Measurements from ENCODE around the gene AKR7A3. TPM values are rescaled to one million over a fixed set of nuclear protein-coding genes. Genes with fewer than 3 reads are reported as not detected.

The AKR7A3 gene
- total and polyA plus RNA-seq, 9 of the 15 experiments (the other 6 are each of a cell fraction or from before 2014, with no cell fraction given), result 0.04 to 1.5 (median 0.44) TPM; not detected in 1

DNA sequence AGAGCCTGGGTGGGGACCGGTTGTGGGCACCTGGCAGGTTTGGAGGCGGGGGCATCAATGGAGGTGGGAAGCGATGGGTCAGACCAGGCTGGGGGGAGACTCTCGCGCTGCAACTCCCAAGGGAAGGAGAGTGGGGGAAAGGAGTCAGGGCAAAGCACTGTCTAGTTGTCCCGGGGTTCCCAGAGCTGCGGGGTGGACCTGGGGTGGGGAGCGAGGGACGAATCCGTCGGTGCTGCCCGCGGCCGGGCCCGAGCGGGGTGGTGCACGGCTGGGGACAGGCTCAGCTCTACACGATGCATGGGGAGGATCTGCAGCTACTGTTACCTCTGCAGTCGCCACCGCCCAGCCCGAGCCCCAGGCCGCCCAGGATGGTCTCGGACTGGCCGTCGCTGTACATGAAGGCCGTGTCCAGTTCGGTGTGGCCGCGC is 22.9 kb upstream of the AKR7A3 start (continued):
- TF ChIP-seq, protein P1, sequence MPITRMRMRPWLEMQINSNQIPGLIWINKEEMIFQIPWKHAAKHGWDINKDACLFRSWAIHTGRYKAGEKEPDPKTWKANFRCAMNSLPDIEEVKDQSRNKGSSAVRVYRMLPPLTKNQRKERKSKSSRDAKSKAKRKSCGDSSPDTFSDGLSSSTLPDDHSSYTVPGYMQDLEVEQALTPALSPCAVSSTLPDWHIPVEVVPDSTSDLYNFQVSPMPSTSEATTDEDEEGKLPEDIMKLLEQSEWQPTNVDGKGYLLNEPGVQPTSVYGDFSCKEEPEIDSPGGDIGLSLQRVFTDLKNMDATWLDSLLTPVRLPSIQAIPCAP (CRISPR knock-in tag; IDR thresholded peaks at IDR 0.05; ENCODE audit: borderline replicate concordance), result no peak
- no peak for TF ChIP-seq ZNF79 (CRISPR knock-in tag; IDR thresholded peaks at IDR 0.05; ENCODE audit: low read depth)
- no peak for TF ChIP-seq DACH1 (IDR thresholded peaks at IDR 0.05; ENCODE audit: partially characterized antibody)
- no peak for TF ChIP-seq HDAC3 (IDR thresholded peaks at IDR 0.05; ENCODE audit: borderline replicate concordance, partially characterized antibody)
- no peak for TF ChIP-seq HDAC1 (IDR thresholded peaks at IDR 0.05)
- TF ChIP-seq PCBP1 (IDR thresholded peaks at IDR 0.05; ENCODE audit: low read depth, low read length, poor library complexity, severe bottlenecking), result no peak
- TF ChIP-seq KLF1 (tag; IDR thresholded peaks at IDR 0.05), result no peak; the same call in 1 of the 2 replicates
- TF ChIP-seq SP1 (CRISPR knock-in tag; IDR thresholded peaks at IDR 0.05), result no peak
- no peak for TF ChIP-seq BRF1 (IDR thresholded peaks at IDR 0.05; ENCODE audit: borderline replicate concordance, extremely low read depth, insufficient read length)
- no peak for TF ChIP-seq JUN (IDR thresholded peaks at IDR 0.05; ENCODE audit: borderline replicate concordance, low read depth, low read length)
- TF ChIP-seq JUN (CRISPR knock-in tag; IDR thresholded peaks at IDR 0.05; ENCODE audit: borderline replicate concordance), result no peak
- no peak for TF ChIP-seq ZNF41 (CRISPR knock-in tag; conservative IDR thresholded peaks at IDR 0.05)
- TF ChIP-seq ZFP36 (IDR thresholded peaks at IDR 0.05; ENCODE audit: low read depth, low read length, partially characterized antibody), result no peak
- TF ChIP-seq RB1 (IDR thresholded peaks at IDR 0.05; ENCODE audit: low read depth), result no peak
- peak; percentile 27 for TF ChIP-seq CHD1 (IDR thresholded peaks at IDR 0.05; ENCODE audit: low read length)
- TF ChIP-seq ZNF780A (CRISPR knock-in tag; IDR thresholded peaks at IDR 0.05), result no peak
- TF ChIP-seq, protein P2, sequence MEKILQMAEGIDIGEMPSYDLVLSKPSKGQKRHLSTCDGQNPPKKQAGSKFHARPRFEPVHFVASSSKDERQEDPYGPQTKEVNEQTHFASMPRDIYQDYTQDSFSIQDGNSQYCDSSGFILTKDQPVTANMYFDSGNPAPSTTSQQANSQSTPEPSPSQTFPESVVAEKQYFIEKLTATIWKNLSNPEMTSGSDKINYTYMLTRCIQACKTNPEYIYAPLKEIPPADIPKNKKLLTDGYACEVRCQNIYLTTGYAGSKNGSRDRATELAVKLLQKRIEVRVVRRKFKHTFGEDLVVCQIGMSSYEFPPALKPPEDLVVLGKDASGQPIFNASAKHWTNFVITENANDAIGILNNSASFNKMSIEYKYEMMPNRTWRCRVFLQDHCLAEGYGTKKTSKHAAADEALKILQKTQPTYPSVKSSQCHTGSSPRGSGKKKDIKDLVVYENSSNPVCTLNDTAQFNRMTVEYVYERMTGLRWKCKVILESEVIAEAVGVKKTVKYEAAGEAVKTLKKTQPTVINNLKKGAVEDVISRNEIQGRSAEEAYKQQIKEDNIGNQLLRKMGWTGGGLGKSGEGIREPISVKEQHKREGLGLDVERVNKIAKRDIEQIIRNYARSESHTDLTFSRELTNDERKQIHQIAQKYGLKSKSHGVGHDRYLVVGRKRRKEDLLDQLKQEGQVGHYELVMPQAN (IDR thresholded peaks at IDR 0.05; ENCODE audit: borderline replicate concordance), result peak; percentile 30; the same call in 1 of the 2 replicates
- TF ChIP-seq, protein P3, sequence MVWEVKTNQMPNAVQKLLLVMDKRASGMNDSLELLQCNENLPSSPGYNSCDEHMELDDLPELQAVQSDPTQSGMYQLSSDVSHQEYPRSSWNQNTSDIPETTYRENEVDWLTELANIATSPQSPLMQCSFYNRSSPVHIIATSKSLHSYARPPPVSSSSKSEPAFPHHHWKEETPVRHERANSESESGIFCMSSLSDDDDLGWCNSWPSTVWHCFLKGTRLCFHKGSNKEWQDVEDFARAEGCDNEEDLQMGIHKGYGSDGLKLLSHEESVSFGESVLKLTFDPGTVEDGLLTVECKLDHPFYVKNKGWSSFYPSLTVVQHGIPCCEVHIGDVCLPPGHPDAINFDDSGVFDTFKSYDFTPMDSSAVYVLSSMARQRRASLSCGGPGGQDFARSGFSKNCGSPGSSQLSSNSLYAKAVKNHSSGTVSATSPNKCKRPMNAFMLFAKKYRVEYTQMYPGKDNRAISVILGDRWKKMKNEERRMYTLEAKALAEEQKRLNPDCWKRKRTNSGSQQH (CRISPR knock-in tag; IDR thresholded peaks at IDR 0.05), result peak; percentile 55; the same call in 1 of the 2 replicates
- no peak for TF ChIP-seq POLR2AphosphoS5 (IDR thresholded peaks at IDR 0.05; ENCODE audit: control insufficient read depth, insufficient read depth, low read depth, low read length)
- no peak for TF ChIP-seq ASH1L (IDR thresholded peaks at IDR 0.05; ENCODE audit: borderline replicate concordance, low read depth, partially characterized antibody)
- TF ChIP-seq SMARCE1 (IDR thresholded peaks at IDR 0.05), result no peak; the same call in 1 of the 2 replicates
- 0 out of 2 replicates have a peak, but pooled peaks have one; percentile 11 for TF ChIP-seq ZBTB7A (IDR thresholded peaks at IDR 0.05; ENCODE audit: borderline replicate concordance, control insufficient read depth, low read depth, low read length)
- TF ChIP-seq, protein P4, sequence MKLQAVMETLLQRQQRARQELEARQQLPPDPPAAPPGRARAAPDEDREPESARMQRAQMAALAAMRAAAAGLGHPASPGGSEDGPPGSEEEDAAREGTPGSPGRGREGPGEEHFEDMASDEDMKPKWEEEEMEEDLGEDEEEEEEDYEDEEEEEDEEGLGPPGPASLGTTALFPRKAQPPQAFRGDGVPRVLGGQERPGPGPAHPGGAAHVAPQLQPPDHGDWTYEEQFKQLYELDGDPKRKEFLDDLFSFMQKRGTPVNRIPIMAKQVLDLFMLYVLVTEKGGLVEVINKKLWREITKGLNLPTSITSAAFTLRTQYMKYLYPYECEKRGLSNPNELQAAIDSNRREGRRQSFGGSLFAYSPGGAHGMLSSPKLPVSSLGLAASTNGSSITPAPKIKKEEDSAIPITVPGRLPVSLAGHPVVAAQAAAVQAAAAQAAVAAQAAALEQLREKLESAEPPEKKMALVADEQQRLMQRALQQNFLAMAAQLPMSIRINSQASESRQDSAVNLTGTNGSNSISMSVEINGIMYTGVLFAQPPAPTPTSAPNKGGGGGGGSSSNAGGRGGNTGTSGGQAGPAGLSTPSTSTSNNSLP (IDR thresholded peaks at IDR 0.05; ENCODE audit: borderline replicate concordance, low read depth, low read length), result no peak

Data from K562 (cell line).